Posterior vena cava (tissue), 2 donors: ENCODE results near the gene MAGI3. TPM values are rescaled to one million over a fixed set of nuclear protein-coding genes. Genes with fewer than 3 reads are reported as not detected.
"Not testable (repeated sequence)": the region's sequence is repeated elsewhere in the genome, so short reads cannot be mapped to it uniquely, and the experiment has no call there.

Experiments used
- DNase-seq: peaks from one replicate; pipeline ENCODE4 v3.0.0-alpha.2; 2020; ENCODE audit warnings: low spot score
- intact Hi-C, 2 donors: fragments of 100-400 bp; cut with DNase I; formaldehyde crosslinking; loops; one replicate each; pipeline versions ENCODE4 v1.14.1 to v1.14.2; 2022 to 2023
- total RNA-seq, 2 donors: library from RNA; stranded (reverse); fragmentation: NEBNext Ultra II Directional; extraction: Animal tissue kit (Norgen Biotek cat#: 25700); gene quantifications; one replicate each; pipeline ENCODE4 v1.2.1, GENCODE V29; 2021
- donor health status: DM: yes; HTN: yes; CAD: no.
- donor health status: DM: yes; HTN: yes; CAD: no.

Gene MAGI3
- total RNA-seq, 2 donors from 2014 or later, result 12.2 to 13.0 TPM

GRCh38 chr1:113542221-113542701 lies 151.9 kb downstream of the MAGI3 start:
- no peak for DNase-seq
- intact Hi-C loops, result no loop called here

DNA sequence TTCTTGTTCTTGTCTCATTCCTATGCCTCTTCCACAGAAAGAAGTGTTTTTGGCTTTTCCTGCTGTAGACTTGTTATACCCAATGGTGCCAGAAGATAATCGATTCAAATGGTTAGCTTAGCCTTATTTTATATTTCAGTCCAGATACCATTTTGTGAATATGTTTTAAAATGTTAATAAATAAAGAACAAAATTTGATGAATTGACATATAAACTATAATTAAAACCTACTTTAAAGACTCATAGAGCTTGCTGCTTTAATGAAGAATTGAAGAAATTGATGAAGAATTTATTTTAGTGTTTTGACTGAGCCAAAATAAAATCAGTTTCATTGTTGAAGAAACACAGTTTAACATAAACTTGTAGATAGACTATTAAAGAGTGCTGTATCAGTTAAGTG lies 152.8 kb downstream of the MAGI3 start:
- intact Hi-C loops, result no loop called here
- no peak for DNase-seq

DNA sequence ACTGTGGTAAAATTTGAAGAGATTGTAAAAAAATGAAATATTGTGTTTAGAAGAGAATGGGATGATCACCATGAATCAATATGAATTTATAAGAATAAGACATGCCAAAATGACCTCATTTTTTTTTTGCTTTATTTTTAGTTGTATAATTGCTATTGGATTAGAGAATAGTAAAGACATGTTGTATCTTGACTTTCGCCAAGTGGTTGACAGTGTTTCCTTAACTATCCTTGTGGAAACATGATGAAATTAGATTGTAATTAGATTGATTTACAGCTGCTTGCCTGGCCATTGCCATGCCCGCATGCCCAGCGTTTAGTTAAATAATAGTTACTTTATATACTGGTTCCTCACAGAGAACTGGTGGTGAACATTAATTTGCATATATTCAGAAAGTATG lies 154.9 kb downstream of the MAGI3 start:
- intact Hi-C loops, result no loop called here

DNA sequence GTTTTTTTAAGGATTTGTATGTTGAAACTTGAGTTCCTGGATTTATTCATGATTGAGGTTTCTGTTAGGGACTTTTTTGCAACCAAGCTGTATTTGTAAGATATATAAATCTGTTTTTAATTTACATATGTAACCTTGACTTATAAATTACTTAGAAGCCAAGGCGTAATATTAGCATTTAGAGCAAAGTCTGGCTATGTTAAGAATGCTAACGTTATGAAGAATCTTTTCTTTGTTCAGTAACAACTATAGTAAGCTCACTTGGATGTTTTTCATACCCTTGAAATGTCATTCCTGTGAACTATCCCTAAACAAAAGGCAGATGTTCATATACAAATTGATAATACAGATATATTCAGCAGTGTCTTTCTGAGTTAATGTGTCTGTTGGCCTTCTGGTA lies 155.3 kb downstream of the MAGI3 start:
- DNase-seq, result no peak
- intact Hi-C loops, result no loop called here

More for the DNA sequence above, 154.9 kb downstream of the MAGI3 start:
- no peak for DNase-seq

DNA sequence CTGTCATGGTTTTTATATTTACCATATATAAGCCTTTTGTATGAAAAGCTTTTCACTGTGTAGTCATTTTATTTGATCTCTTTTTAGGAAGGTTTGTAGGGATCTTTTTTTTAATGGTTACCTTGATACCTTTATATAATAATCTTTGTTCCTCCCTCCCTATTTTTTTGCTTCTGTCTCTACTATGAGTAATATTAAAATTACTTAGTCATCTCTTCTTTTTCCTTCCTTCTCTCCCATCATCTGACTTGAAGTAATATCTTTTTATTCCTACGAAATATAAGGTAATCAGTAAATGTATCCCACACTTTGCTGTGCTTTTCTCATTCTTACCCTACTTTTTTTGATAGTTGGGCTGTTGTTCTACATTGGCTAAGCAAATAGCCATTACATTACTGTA lies 161.4 kb downstream of the MAGI3 start:
- no peak for DNase-seq
- intact Hi-C loops, result no loop called here

DNA sequence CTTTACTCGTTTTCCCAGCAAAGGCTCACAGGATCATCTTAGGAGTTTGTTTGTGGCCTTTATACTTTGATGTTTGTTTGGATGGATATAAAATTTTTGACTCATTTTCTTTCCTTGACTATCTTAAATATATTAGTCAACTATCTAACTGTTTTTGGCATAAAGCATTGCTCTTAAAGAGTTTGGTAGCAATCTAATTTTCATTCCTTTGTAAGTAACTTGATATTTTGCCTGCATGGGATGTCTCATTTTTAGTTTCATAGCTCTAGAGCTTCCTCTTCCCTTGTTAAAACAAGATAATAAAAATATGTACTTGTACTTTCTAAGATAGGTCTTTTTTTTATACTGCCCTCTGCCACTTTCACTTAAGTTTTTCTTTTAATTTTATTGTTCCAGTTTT lies 161.9 kb downstream of the MAGI3 start:
- intact Hi-C loops, result no loop called here
- DNase-seq, result no peak

- no peak for DNase-seq
- intact Hi-C loops, result no loop called here
These were observed 166.9 kb downstream of the MAGI3 start for GRCh38 chr1:113557187-113557586.

- intact Hi-C loops, result no loop called here
- DNase-seq, result no peak
These were observed 175.3 kb downstream of the MAGI3 start for GRCh38 chr1:113565621-113566020.

DNA sequence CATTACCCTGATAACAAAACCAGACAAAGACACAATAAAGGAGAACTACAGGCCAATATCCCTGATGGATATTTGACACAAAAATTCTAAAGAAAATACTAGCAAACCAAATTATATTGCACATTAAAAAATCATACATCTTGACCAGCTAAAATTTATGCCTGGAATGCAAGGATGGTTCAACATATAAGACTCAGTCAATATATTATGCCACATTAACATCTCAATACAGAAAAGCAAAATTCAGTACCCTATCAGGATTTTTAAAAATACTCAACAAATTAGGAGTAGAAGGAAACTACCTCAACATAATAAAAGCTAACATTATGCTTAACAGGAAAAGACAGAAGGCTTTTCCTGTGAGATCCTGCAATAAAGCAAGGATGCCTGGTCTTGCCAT lies 177.1 kb downstream of the MAGI3 start:
- intact Hi-C loops, result no loop called here
- no peak for DNase-seq

GRCh38 chr1:113575744-113576260 lies 185.5 kb downstream of the MAGI3 start:
- intact Hi-C loops, result not testable (repeated sequence)

GRCh38 chr1:113576271-113576670 lies 186.0 kb downstream of the MAGI3 start:
- intact Hi-C loops, result no loop called here
- no peak for DNase-seq

More at GRCh38 chr1:113575744-113576260, 185.5 kb downstream of the MAGI3 start:
- DNase-seq, result not testable (repeated sequence)

- no peak for DNase-seq
- intact Hi-C loops, result no loop called here
These were observed 189.1 kb downstream of the MAGI3 start for GRCh38 chr1:113579256-113580018.

- no peak for DNase-seq
- intact Hi-C loops, result no loop called here
These were observed 191.0 kb downstream of the MAGI3 start for GRCh38 chr1:113581323-113581722.

- intact Hi-C loops, result no loop called here
These were observed 191.8 kb downstream of the MAGI3 start for GRCh38 chr1:113582084-113582483.

DNA sequence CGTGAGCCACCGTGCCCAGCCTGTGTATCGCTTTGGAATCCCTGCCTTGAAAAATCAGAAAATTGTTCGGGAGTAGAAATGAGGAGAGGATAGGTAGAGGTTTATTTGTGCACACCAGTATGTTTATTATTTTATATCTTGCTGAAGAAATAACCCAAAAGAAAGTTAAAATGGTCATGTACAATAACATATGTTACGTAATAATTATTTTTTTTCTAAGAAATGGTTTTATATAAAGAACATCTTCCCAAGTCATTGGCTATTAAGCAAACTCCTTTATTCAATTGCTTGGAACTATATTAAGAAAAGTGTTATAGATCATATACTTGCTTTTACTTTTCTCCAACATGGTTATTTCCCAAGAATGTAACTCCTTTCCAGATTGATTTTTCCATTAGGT lies 197.2 kb downstream of the MAGI3 start:
- DNase-seq, result no peak
- intact Hi-C loops, result no loop called here

More at GRCh38 chr1:113582084-113582483, 191.8 kb downstream of the MAGI3 start:
- DNase-seq, result no peak

GRCh38 chr1:113592230-113592629 lies 201.9 kb downstream of the MAGI3 start:
- intact Hi-C loops, result no loop called here
- DNase-seq, result no peak

DNA sequence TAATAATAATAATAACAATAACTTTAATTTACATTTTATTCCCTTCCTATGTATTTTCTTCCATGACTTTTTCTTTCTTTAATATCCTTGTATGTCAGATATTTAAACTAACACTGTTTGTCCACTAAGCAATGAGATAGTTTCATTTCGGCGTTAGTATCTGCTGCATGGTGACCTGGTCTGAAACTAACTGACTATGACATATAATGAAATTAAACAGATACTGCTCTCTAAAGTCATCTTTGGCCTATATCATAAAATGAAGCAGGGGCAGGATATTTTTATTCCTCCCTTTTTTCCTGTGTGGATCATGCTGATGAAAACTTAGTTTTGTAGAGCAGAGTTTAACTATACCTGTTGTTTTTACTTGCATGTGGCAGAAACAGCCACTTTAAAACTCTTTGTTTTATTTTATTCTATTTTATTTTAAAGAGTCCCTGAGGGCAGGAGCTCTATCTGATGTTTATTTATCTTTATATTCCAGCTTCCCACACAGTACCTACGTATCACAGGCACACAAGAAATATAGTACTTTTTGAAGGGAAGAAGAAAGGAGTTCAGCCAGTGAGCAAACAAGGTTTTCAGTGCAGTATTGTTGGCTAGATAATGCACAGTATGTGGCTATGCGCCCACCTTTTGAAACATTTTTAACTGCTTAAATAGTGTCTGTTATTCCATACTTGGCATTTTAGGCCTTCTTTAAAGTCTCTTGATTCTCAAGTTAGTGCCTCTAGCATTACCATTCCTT lies 203.4 kb downstream of the MAGI3 start:
- DNase-seq, result no peak
- intact Hi-C loops, result no loop called here

GRCh38 chr1:113604466-113604865 lies 214.2 kb downstream of the MAGI3 start:
- DNase-seq, intact Hi-C loops: not testable (repeated sequence)

DNA sequence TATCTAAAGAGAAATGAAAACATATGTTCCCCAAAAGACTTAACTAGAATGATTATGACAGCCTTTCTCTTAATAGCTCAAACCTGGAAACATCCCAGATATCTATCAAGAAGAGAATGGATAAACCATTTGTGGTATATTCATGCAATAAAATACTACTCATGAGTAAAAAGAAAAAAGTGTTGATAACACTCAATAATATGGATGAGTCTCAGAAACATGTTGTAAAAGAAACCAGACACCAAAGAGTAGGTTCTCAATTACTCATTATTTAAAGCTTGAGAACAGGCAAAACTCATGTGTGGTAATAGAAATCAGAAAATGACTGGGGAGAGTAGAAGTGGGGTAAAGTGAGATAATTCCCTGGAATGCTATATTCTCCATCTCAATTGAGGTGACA lies 214.8 kb downstream of the MAGI3 start:
- DNase-seq, result no peak
- intact Hi-C loops, result no loop called here

- intact Hi-C loops, result no loop called here
These were observed 218.1 kb downstream of the MAGI3 start for GRCh38 chr1:113608399-113608798.

More at GRCh38 chr1:113608399-113608798, 218.1 kb downstream of the MAGI3 start:
- no peak for DNase-seq
